Neural cell (in vitro differentiated cells): Measurements from ENCODE around the gene SLC16A3.

Experiments
- CTCF ChIP-seq: fragments of 450-650 bp; IDR thresholded peaks from 2 replicates; pipeline ENCODE4 v1.5.1; 2014; ENCODE audit warnings: antibody characterized with exemption, mild to moderate bottlenecking, moderate library complexity; ENCODE audit not compliant: poor library complexity, severe bottlenecking
- EP300 ChIP-seq: fragments of 450-650 bp; conservative IDR thresholded peaks from 2 replicates; pipeline ENCODE4 v1.6.1; 2014; ENCODE audit warnings: antibody characterized with exemption, mild to moderate bottlenecking, moderate library complexity; ENCODE audit not compliant: poor library complexity, severe bottlenecking
- EZH2 ChIP-seq: fragments of 200-600, 300-800 bp; shearing (Covaris generic), sonication (generic); IDR thresholded peaks from 2 replicates; pipeline ENCODE4 v1.6.1; 2014; ENCODE audit warnings: antibody characterized with exemption, low read length, borderline replicate concordance, mild to moderate bottlenecking; ENCODE audit not compliant: insufficient read depth, poor library complexity, severe bottlenecking
- POLR2AphosphoS5 ChIP-seq: IDR thresholded peaks from 2 replicates; pipeline ENCODE4 v1.6.1; 2012
- REST ChIP-seq: IDR thresholded peaks from 2 replicates; pipeline ENCODE4 v1.6.1; 2012; ENCODE audit warnings: borderline replicate concordance

GRCh38 chr17:82244413-82245133, 15.7 kb downstream of the SLC16A3 start:
- no peak for TF ChIP-seq POLR2AphosphoS5
- no peak for TF ChIP-seq EZH2
- TF ChIP-seq CTCF, result peak; percentile 59
- TF ChIP-seq EP300, result no peak
- TF ChIP-seq REST, result no peak
